Measurements from ENCODE around the gene CCDC188. TPM values are rescaled to one million over a fixed set of nuclear protein-coding genes. Genes with fewer than 3 reads are reported as not detected.
A peak's percentile ranks its signal among the peaks of the same experiment; 100 is the strongest.

Gene CCDC188
- total and polyA plus RNA-seq, 8 donors: 0.10 to 40.8 (median 0.76) TPM; not detected in 1

DNA sequence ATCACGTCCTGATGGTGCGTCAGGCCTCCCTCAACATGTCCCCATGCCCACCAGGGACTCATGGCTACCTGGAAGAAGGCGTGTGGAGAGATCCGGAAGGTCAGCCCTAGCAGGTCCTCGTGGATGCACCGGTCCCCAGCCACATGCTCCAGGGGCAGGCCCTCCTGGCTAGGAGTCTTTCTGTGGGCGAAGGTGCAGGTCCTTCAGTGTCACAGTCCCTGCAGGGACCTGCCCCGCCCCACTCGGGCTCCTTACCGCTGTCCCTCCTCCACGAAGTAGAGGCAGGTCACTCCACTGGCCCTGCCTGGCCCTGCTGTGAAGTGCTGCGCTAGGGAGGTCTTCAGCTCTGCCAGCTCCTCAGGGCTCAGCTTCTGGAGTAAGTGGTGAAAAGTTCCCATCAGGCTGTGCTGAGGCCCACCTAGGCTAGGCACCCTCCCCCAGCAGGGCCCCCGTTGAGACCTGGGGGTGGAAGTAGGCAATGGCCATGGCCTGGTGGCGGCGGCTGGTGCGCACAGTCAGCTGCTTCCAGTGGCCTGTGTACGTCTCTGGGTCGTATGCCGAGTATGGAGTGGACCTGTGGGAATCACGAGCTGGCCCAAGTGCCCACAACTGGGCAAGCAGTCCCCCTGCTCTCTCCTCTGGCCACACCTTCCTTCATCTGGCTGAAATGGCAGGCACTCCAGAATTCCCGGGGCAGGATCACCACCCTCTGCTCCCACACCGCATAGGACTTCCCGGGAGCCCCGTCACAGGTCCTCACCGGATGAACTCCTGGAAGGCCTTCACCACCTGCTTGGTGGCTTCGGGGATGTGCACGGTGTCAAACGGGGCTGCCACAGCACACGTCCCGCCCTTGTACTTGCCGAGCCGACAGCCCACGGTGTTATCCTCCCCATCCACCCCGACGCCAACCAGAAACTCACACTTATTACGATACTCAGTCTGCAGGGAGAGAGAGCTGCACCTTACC, 36.1 kb downstream of the CCDC188 start:
- peak overlapping the region in 2 of 5 donors; percentile 1 to 87 for H3K27ac ChIP-seq
- no peak for DNase-seq
- H3K9me3 ChIP-seq: no peaks in the 10 kb centered on the region
- TF ChIP-seq EP300 (IDR thresholded peaks at IDR 0.05) (no peak), POLR2AphosphoS5 (IDR thresholded peaks at IDR 0.05) (no peak), POLR2A (IDR thresholded peaks at IDR 0.05) (no peak)
- TF ChIP-seq, protein P1, sequence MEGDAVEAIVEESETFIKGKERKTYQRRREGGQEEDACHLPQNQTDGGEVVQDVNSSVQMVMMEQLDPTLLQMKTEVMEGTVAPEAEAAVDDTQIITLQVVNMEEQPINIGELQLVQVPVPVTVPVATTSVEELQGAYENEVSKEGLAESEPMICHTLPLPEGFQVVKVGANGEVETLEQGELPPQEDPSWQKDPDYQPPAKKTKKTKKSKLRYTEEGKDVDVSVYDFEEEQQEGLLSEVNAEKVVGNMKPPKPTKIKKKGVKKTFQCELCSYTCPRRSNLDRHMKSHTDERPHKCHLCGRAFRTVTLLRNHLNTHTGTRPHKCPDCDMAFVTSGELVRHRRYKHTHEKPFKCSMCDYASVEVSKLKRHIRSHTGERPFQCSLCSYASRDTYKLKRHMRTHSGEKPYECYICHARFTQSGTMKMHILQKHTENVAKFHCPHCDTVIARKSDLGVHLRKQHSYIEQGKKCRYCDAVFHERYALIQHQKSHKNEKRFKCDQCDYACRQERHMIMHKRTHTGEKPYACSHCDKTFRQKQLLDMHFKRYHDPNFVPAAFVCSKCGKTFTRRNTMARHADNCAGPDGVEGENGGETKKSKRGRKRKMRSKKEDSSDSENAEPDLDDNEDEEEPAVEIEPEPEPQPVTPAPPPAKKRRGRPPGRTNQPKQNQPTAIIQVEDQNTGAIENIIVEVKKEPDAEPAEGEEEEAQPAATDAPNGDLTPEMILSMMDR (IDR thresholded peaks at IDR 0.05): no peak
- intact Hi-C loops (cut with DNase I; ENCODE audit: low total_unique reads): no loop called here
- peaks cover 27 to 67% (median 56%) of the 10 kb centered on the region in 4 donors for H3K4me1 ChIP-seq
- WGBS, 5 donors: 84 to 95% (median 88%) methylated on average over 23 to 36 of the region's 36 CpGs
- peaks cover 55 to 72% (median 70%) of the 10 kb centered on the region in 4 donors for H3K36me3 ChIP-seq
- no peaks in the 10 kb centered on the region for H3K27me3 ChIP-seq
- peak overlapping the region in 2 of 4 donors; percentile 76 to 99 for H3K4me3 ChIP-seq

- Histone ChIP-seq H3K36me3 (peaks cover 57 to 73% (median 71%) of the 10 kb centered on the region in 4 donors), H3K4me3 (no peak overlapping the region), H3K9me3 (no peaks in the 10 kb centered on the region), H3K27ac (no peak overlapping the region), H3K4me1 (peaks cover 22 to 57% (median 46%) of the 10 kb centered on the region in 4 donors), H3K27me3 (no peaks in the 10 kb centered on the region)
- intact Hi-C loops (cut with DNase I; ENCODE audit: low total_unique reads): no loop called here
- WGBS, 5 donors: 80 to 89% (median 86%) methylated on average over 13 to 19 of the region's 19 CpGs
- no peak for TF ChIP-seq EP300 (IDR thresholded peaks at IDR 0.05)
- TF ChIP-seq, protein P1 (IDR thresholded peaks at IDR 0.05): no peak
- no peak for TF ChIP-seq POLR2A (IDR thresholded peaks at IDR 0.05)
- TF ChIP-seq POLR2AphosphoS5 (IDR thresholded peaks at IDR 0.05): no peak
- no peak for DNase-seq
These were observed 37.1 kb downstream of the CCDC188 start for GRCh38 chr22:20113551-20114310.

DNA sequence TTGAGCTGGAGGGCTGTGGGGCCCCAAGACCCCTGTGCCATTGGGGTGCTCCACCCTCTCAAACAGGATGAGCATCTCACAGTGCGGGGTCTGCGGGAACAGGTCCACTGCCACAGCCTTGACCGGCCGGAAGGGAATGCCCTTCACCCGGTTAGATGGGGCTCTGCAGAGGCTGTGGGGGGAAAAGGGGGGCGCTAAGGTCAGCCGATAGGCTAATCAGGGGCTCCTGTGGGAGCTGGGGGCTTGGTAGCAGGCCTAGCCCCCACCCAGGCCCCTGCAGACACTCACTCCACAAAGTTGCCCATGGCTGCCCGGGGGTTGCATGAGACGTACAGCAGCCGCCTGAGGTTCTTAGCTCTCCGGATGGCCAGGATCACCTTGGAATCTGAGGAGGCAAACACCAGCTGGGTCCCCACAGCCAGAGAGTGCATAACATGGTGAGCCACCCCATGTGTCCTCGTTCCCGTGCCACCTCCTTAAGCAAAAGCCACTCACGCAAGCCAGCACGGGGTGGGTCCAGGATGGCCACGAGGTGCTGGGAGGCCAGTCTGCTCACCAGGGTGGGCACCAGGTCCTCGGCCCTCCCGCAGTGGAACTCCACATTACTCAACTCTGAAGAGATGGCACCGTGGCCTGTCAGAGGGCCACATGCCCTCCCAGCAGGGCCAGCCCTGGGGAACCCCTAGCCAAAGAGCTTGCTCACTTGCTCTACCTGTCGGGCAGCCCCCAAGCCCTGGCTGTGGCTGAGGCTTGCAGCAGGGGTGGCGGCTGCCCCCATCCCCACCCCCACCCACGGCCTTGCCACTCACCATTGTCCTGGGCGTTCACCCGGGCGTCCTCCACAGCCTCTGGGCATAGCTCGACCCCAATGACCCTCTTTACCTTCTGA, 38.0 kb downstream of the CCDC188 start:
- no peak for DNase-seq
- Histone ChIP-seq H3K27me3 (no peaks in the 10 kb centered on the region), H3K4me3 (no peak overlapping the region), H3K36me3 (peaks cover 65 to 82% (median 79%) of the 10 kb centered on the region in 4 donors), H3K4me1 (peaks cover 14 to 48% (median 37%) of the 10 kb centered on the region in 4 donors), H3K27ac (no peak overlapping the region), H3K9me3 (no peaks in the 10 kb centered on the region)
- TF ChIP-seq, protein P1 (IDR thresholded peaks at IDR 0.05): no peak
- no peak for TF ChIP-seq EP300 (IDR thresholded peaks at IDR 0.05)
- TF ChIP-seq POLR2AphosphoS5 (IDR thresholded peaks at IDR 0.05): no peak
- no peak for TF ChIP-seq POLR2A (IDR thresholded peaks at IDR 0.05)
- intact Hi-C loops (cut with DNase I; ENCODE audit: low total_unique reads): no loop called here
- 77 to 87% (median 83%) methylated on average over 12 to 26 of the region's 26 CpGs for WGBS, 5 donors
